Stimulated activated naive B cell treated with anti-CD40 and anti-IgM and Interleukin-4, amounts not matched to agents 10 μg/mL and 1 μg/mL and 100 μg/mL, for 72 hours (primary cell): ENCODE results near the gene HSBP1.

ENCODE experiments used
- ATAC-seq, 2 donors: fragments of 150-1000 bp; cut with Tn5 transposase; replicated peaks; 2 replicates each; pipeline ENCODE4 v1.10.0; 2021; ENCODE audit warnings: moderate library complexity in 1 of 2
- DNase-seq: peaks from one replicate; pipeline ENCODE4 v3.0.0; 2021
- H3K27ac Mint-ChIP-seq: one replicate; pipeline ENCODE4 v1.8.0; 2022; ENCODE audit warnings: mild to moderate bottlenecking, mixed read lengths
- H3K27me3 Mint-ChIP-seq, 2 donors: one replicate each; pipeline ENCODE4 v1.8.0; 2022; ENCODE audit warnings: mixed read lengths in 2 of 2
- H3K36me3 Mint-ChIP-seq, 2 donors: one replicate each; pipeline ENCODE4 v1.8.0; 2022; ENCODE audit warnings: mixed read lengths in 2 of 2, mild to moderate bottlenecking in 1 of 2
- H3K4me1 Mint-ChIP-seq, 2 donors: one replicate each; pipeline ENCODE4 v1.8.0; 2022; ENCODE audit warnings: mixed read lengths in 2 of 2, mild to moderate bottlenecking in 1 of 2
- H3K4me3 Mint-ChIP-seq, 2 donors: one replicate each; pipeline ENCODE4 v1.8.0; 2022; ENCODE audit warnings: mild to moderate bottlenecking in 2 of 2, mixed read lengths in 2 of 2, moderate library complexity in 1 of 2
- H3K9me3 Mint-ChIP-seq, 2 donors: one replicate each; pipeline ENCODE4 v1.8.0; 2022; ENCODE audit warnings: mixed read lengths in 2 of 2, mild to moderate bottlenecking in 1 of 2

HSBP1 gene

DNA sequence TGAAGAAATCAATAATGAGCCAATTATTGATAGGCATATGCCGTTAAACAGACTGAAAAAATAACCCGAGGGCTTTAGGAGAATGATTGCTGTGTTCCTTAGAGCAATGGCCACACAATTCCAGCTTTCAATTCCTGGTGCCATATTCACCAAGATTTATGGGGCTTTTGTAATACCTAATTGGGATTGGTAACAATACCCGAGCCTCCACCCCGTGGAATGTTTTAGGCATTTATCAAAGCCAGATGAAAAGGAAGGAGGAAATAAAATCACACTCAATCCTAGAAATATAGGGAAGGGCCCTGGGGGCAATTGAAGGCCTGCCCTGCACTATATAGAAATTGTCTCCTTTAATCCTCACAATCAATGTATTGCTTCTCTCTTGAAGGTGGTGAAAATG is 49.0 kb downstream of the HSBP1 start:
- H3K36me3 Mint-ChIP-seq = no peaks in the 10 kb centered on the region
- H3K27ac Mint-ChIP-seq = no peak overlapping the region
- H3K9me3 Mint-ChIP-seq = no peaks in the 10 kb centered on the region
- DNase-seq (no peak), ATAC-seq (no peak)
- peaks cover 21 to 49% of the 10 kb centered on the region in 2 donors for H3K27me3 Mint-ChIP-seq
- H3K4me1 Mint-ChIP-seq = no peaks in the 10 kb centered on the region
- no peak overlapping the region for H3K4me3 Mint-ChIP-seq

DNA sequence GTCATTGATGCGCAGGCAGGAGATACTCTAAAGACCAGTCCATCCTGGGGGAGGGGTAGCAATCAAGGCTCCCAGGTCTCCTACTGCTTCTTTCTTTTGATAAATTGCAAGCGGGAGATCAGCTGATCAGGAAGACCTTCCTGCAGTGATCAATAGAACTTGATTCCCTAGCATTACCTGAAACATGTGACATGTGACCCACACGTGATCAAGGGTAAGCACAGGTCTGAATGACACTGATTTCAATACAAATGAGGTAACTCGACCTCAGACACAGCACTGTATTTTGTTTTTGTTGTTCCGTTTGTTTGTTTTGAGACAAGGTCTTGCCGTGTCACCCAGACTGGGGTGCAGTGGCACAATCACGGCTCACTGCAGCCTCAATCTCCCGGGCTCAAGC is 51.5 kb downstream of the HSBP1 start:
- Mint-ChIP-seq H3K9me3 (no peaks in the 10 kb centered on the region), H3K27me3 (peaks cover 8 to 40% of the 10 kb centered on the region in 2 donors), H3K4me1 (no peaks in the 10 kb centered on the region), H3K36me3 (no peaks in the 10 kb centered on the region), H3K27ac (no peak overlapping the region), H3K4me3 (no peak overlapping the region)
- ATAC-seq (no peak), DNase-seq (no peak)

DNA sequence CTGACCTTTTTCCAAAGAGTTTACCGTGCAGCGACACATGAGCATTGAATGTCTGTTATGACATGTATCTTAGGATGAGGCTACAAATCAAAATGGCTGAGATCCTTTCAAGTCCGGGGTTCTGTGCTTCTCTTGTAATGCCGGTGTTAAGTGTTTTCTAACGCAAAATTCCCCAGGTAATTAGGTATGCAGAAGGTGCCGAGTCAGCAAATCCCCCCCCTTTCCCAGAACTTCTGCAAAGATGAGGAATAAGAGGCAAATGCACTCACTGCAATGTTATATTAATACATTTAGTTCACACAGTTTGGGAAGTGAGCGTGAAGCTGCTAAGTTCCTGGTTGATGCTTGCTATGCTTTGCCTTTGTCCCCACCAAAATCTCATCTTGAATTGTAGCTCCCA is 54.9 kb downstream of the HSBP1 start:
- Mint-ChIP-seq H3K36me3 (no peaks in the 10 kb centered on the region), H3K27ac (no peak overlapping the region), H3K27me3 (peaks cover 4 to 33% of the 10 kb centered on the region in 2 donors), H3K4me1 (peaks cover 0 to 3% of the 10 kb centered on the region in 2 donors), H3K9me3 (peaks cover 0 to 1% of the 10 kb centered on the region in 2 donors), H3K4me3 (no peak overlapping the region)
- ATAC-seq = no peak
- DNase-seq = no peak

DNA sequence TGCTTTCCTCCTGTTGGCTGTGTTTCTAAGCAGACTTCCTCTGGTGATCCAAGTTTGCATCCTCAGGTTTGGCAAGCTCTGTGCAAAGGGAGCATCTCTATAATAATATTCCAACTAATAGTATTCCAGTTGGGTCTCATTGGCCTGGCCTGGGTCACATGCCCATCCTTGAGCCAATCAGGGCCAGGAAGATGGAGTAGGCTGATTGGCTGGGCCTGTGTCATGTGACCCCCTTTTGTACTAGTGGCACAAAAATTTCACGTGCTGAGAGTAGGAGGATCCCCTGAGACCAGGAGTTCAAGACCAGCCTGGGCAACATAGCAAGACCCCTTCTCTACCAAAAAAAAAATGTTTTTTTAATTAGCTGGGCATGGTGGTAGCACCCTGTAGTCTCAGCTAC is 55.9 kb downstream of the HSBP1 start:
- Mint-ChIP-seq H3K27me3 (peaks cover 2 to 23% of the 10 kb centered on the region in 2 donors), H3K27ac (no peak overlapping the region), H3K9me3 (peaks cover 0 to 1% of the 10 kb centered on the region in 2 donors), H3K36me3 (no peaks in the 10 kb centered on the region), H3K4me1 (peaks cover 0 to 3% of the 10 kb centered on the region in 2 donors), H3K4me3 (no peak overlapping the region)
- ATAC-seq (no peak), DNase-seq (no peak)
